IPS-NIHi7 (cell line): ENCODE data around the gene EXOC3.
"Not testable (repeated sequence)": the region's sequence is repeated elsewhere in the genome, so short reads cannot be mapped to it uniquely, and the experiment has no call there.

Experiments used
- DNase-seq: peaks from one replicate; pipeline ENCODE4 v3.0.0; 2012; ENCODE audit warnings: mixed read lengths; ENCODE audit errors: extremely low spot score

Gene EXOC3

GRCh38 chr5:500491-500890 is 57.5 kb downstream of the EXOC3 start:
- DNase-seq = no peak

GRCh38 chr5:501105-501830 is 58.3 kb downstream of the EXOC3 start:
- no peak for DNase-seq

GRCh38 chr5:501831-502184 is 58.8 kb downstream of the EXOC3 start:
- no peak for DNase-seq

- DNase-seq = no peak
These were observed 59.5 kb downstream of the EXOC3 start for GRCh38 chr5:502325-503079.

GRCh38 chr5:504326-505154 is 61.6 kb downstream of the EXOC3 start:
- DNase-seq = no peak

- no peak for DNase-seq
These were observed 63.1 kb downstream of the EXOC3 start for GRCh38 chr5:505951-506525.

- DNase-seq = not testable (repeated sequence)
These were observed 65.1 kb downstream of the EXOC3 start for GRCh38 chr5:507986-508575.

GRCh38 chr5:509611-510185 is 66.7 kb downstream of the EXOC3 start:
- DNase-seq = no peak

- DNase-seq = no peak
These were observed 67.5 kb downstream of the EXOC3 start for GRCh38 chr5:510521-510920.

GRCh38 chr5:511476-511875 is 68.5 kb downstream of the EXOC3 start:
- no peak for DNase-seq

- no peak for DNase-seq
These were observed 70.5 kb downstream of the EXOC3 start for GRCh38 chr5:513216-514100.

GRCh38 chr5:514101-514485 is 71.1 kb downstream of the EXOC3 start:
- DNase-seq = no peak

- no peak for DNase-seq
These were observed 71.7 kb downstream of the EXOC3 start for GRCh38 chr5:514673-515072.

GRCh38 chr5:515273-515836 is 72.4 kb downstream of the EXOC3 start:
- no peak for DNase-seq

- DNase-seq = no peak
These were observed 73.5 kb downstream of the EXOC3 start for GRCh38 chr5:516338-516925.
